HCT116 (cell line): ENCODE measurements around the gene CLIC3. TPM values are rescaled to one million over a fixed set of nuclear protein-coding genes. Genes with fewer than 3 reads are reported as not detected.

Source experiments
- ATAC-seq: fragments of 200-7000 bp; cut with Tn5 transposase; 2 replicates; pipeline ENCODE4 v1.9.1; 2020; ENCODE audit warnings: mild to moderate bottlenecking, moderate library complexity
- BruUV-seq: library from RNA; stranded (reverse); fragments of 400-500 nt; replicated peaks from 2 replicates; lab custom pipeline; 2021; lab: Mats Ljungman, UMichigan
- CTCF ChIA-PET: fragments of 300-600 bp; sonication (Branson Sonifier 250); formaldehyde crosslinking; loops from one replicate; lab custom pipeline; 2021; ENCODE audit warnings: antibody characterized with exemption; lab: Charles Lee
- POLR2A ChIA-PET: fragments of 300-600, 350-600 bp; sonication (Branson Sonifier 250); formaldehyde crosslinking; loops from one replicate; lab custom pipeline; 2021; ENCODE audit warnings: antibody characterized with exemption; lab: Charles Lee
- RAD21 ChIA-PET, 2 experiments: fragments of 300-600 bp; sonication (Branson Sonifier 250); formaldehyde crosslinking; loops; one replicate each; lab custom pipeline; 2023; ENCODE audit warnings: low total read pairs in 2 of 2; ENCODE audit not compliant: uncharacterized antibody in 2 of 2, unreplicated experiment in 2 of 2, low non-redundant PET in 1 of 2; lab: Charles Lee
- DNase-seq: peaks from one replicate; pipeline ENCODE4 v3.0.0-alpha.2; 2010; ENCODE audit warnings: low read depth, low spot score
- H2AFZ ChIP-seq: fragments of 200-600 bp; shearing (Covaris generic), sonication (generic); 2 replicates; pipeline ENCODE4 v1.6.1; 2017; ENCODE audit warnings: low read depth, mixed run types, mixed read lengths, antibody characterized with exemption, low read length; ENCODE audit not compliant: poor library complexity, severe bottlenecking
- H3K27ac ChIP-seq: 2 replicates; pipeline ENCODE4 v1.5.1; 2012; ENCODE audit warnings: low read depth, low read length
- H3K27me3 ChIP-seq: fragments of 200-600 bp; sonication (generic); 2 replicates; pipeline ENCODE4 v1.6.1; 2016; ENCODE audit warnings: mixed run types, low read length, mixed read lengths; ENCODE audit not compliant: insufficient read depth
- H3K36me3 ChIP-seq, 2 experiments: fragments of 200-500 bp in 1 of 2; fragments of 200-600 bp in 1 of 2; sonication (Bioruptor generic) in 1 of 2; sonication (generic) in 1 of 2; 2 replicates each; pipeline versions ENCODE4 v1.5.1 to v1.6.1; 2014 to 2016; ENCODE audit warnings: low read length in 2 of 2, inconsistent platforms in 1 of 2, mixed read lengths in 1 of 2, mixed run types in 1 of 2; ENCODE audit not compliant: insufficient read depth in 2 of 2, control insufficient read depth in 1 of 2
- H3K4me1 ChIP-seq, 2 experiments: fragments of 200-600 bp in 1 of 2; sonication (generic) in 1 of 2; 2 replicates each; pipeline versions ENCODE4 v1.5.1 to v1.6.1; 2012 to 2017; ENCODE audit warnings: low read length in 2 of 2, inconsistent platforms in 1 of 2, mild to moderate bottlenecking in 1 of 2, mixed read lengths in 1 of 2, mixed run types in 1 of 2, moderate library complexity in 1 of 2; ENCODE audit not compliant: insufficient read depth in 2 of 2, control insufficient read depth in 1 of 2
- H3K4me2 ChIP-seq: fragments of 200-600 bp; sonication (generic); 2 replicates; pipeline ENCODE4 v1.6.1; 2017; ENCODE audit warnings: mixed run types, low read length, mixed read lengths
- H3K4me3 ChIP-seq, 2 experiments: fragments of 200-600 bp in 1 of 2; sonication (generic) in 1 of 2; replicated peaks in 1 of 2; 2 replicates each; pipeline ENCODE4 v1.5.1; 2011 to 2016; ENCODE audit warnings: low read length in 2 of 2, control low read depth in 1 of 2, low read depth in 1 of 2, mild to moderate bottlenecking in 1 of 2, mixed read lengths in 1 of 2, mixed run types in 1 of 2
- H3K79me2 ChIP-seq: fragments of 200-600 bp; sonication (generic); 2 replicates; pipeline ENCODE4 v1.6.1; 2017; ENCODE audit warnings: mild to moderate bottlenecking, mixed run types, low read length, moderate library complexity, mixed read lengths; ENCODE audit not compliant: insufficient read depth
- H3K9ac ChIP-seq: fragments of 200-600 bp; sonication (generic); 2 replicates; pipeline ENCODE4 v1.6.1; 2016; ENCODE audit warnings: low read length, mixed read lengths
- H3K9me2 ChIP-seq: fragments of 200-600 bp; sonication (generic), shearing (Covaris generic); 2 replicates; pipeline ENCODE4 v1.6.1; 2017; ENCODE audit warnings: mixed run types, mild to moderate bottlenecking, moderate library complexity; ENCODE audit not compliant: insufficient read depth
- H3K9me3 ChIP-seq, 2 experiments: fragments of 200-500 bp in 1 of 2; fragments of 200-600 bp in 1 of 2; sonication (Bioruptor generic) in 1 of 2; sonication (generic) in 1 of 2; 2 replicates each; pipeline ENCODE4 v1.6.1; 2014 to 2017; ENCODE audit warnings: low read length in 2 of 2, mixed read lengths in 2 of 2, inconsistent platforms in 1 of 2, low read depth in 1 of 2, mild to moderate bottlenecking in 1 of 2, mixed run types in 1 of 2, moderate library complexity in 1 of 2; ENCODE audit not compliant: control insufficient read depth in 1 of 2, insufficient read depth in 1 of 2
- H4K20me1 ChIP-seq: fragments of 200-600 bp; sonication (generic), shearing (Covaris generic); 2 replicates; pipeline ENCODE4 v1.6.1; 2017; ENCODE audit warnings: mixed run types, mild to moderate bottlenecking, moderate library complexity; ENCODE audit not compliant: insufficient read depth
- CBX3 ChIP-seq: IDR thresholded peaks from 2 replicates; pipeline ENCODE4 v1.6.1; 2012; ENCODE audit warnings: low read depth
- CEBPB ChIP-seq: IDR thresholded peaks from 2 replicates; pipeline ENCODE4 v1.6.1; 2012; ENCODE audit warnings: low read depth
- ELF1 ChIP-seq: IDR thresholded peaks from 2 replicates; pipeline ENCODE4 v1.6.1; 2012; ENCODE audit warnings: low read depth, borderline replicate concordance
- EZH2 ChIP-seq: fragments of 200-600 bp; sonication (generic); IDR thresholded peaks from 2 replicates; pipeline ENCODE4 v1.6.1; 2017; ENCODE audit warnings: antibody characterized with exemption, mixed run types
- EZH2phosphoT487 ChIP-seq: fragments of 200-600 bp; IDR thresholded peaks from 2 replicates; pipeline ENCODE4 v1.6.1; 2018; ENCODE audit warnings: antibody characterized with exemption, borderline replicate concordance
- JUND ChIP-seq: IDR thresholded peaks from 2 replicates; pipeline ENCODE4 v1.6.1; 2012
- POLR2A ChIP-seq: IDR thresholded peaks from 2 replicates; pipeline ENCODE4 v1.7.0; 2011; ENCODE audit warnings: borderline replicate concordance; ENCODE audit not compliant: insufficient read depth, insufficient read length; ENCODE audit errors: extremely low read depth
- POLR2AphosphoS5 ChIP-seq: IDR thresholded peaks from 2 replicates; pipeline ENCODE4 v1.6.1; 2011; ENCODE audit warnings: mild to moderate bottlenecking, low read depth, low read length, moderate library complexity
- RAD21 ChIP-seq: IDR thresholded peaks from 2 replicates; pipeline ENCODE4 v1.6.1; 2012; ENCODE audit warnings: low read depth, mild to moderate bottlenecking
- SP1 ChIP-seq: IDR thresholded peaks from 2 replicates; pipeline ENCODE4 v1.6.1; 2012; ENCODE audit warnings: low read depth
- SRF ChIP-seq: IDR thresholded peaks from 2 replicates; pipeline ENCODE4 v1.6.1; 2012; ENCODE audit warnings: low read depth
- YY1 ChIP-seq: IDR thresholded peaks from 2 replicates; pipeline ENCODE4 v1.6.1; 2011; ENCODE audit warnings: low read length, low read depth, moderate library complexity, mild to moderate bottlenecking; ENCODE audit not compliant: insufficient replicate concordance; ENCODE audit errors: extremely low read depth
- ZFX ChIP-seq: fragments of 450-650 bp; IDR thresholded peaks from 2 replicates; pipeline ENCODE4 v1.6.1; 2017
- intact Hi-C: fragments of 100-400 bp; cut with micrococcal nuclease; formaldehyde crosslinking; loops from 2 replicates; pipeline ENCODE4 v1.10.0; 2022
- total RNA-seq: library from RNA; stranded (reverse); gene quantifications from one replicate; pipeline ENCODE4 v1.2.1, GENCODE V29; 2021; ENCODE audit not compliant: unreplicated experiment
- TF ChIP-seq, protein P1 (sequence below), 3 experiments: fragments of 200-600 bp in 1 of 3; sonication (generic) in 1 of 3; IDR thresholded peaks in 2 of 3; conservative IDR thresholded peaks in 1 of 3; 2 replicates each; pipeline ENCODE4 v1.5.1; 2012 to 2017; ENCODE audit warnings: low read depth in 2 of 3, low read length in 2 of 3, antibody characterized with exemption in 1 of 3, borderline replicate concordance in 1 of 3, control low read depth in 1 of 3, mild to moderate bottlenecking in 1 of 3, mixed read lengths in 1 of 3, mixed run types in 1 of 3, moderate library complexity in 1 of 3; ENCODE audit not compliant: insufficient read depth in 1 of 3
- TF ChIP-seq, protein P2 (sequence below): IDR thresholded peaks from 2 replicates; pipeline ENCODE4 v1.6.1; 2012

CLIC3 gene
- total RNA-seq, 1 experiment from 2014 or later = 8.4 TPM

DNA sequence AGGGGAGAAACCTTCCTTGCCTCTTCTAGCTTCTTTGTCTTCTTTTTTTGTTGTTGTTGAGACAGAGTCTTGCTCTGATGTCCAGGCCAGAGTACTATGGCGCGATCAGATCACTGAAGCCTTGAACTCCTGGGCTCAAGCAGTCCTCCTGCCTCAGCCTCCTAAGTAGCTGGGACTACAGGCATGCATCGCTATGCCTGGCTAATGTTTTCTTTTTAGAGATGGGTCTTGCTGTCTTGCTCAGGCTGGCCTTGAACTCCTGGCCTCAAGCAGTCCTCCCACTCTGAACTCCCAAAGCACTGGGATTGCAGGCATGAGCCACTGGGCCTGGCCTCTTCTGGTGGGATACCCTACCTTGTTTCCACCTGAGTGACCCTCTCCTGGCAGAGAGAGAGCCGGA lies 7.5 kb downstream of the CLIC3 start:
- POLR2A ChIA-PET = no interaction called here
- ATAC-seq = no peak
- DNase-seq = no peak
- RAD21 ChIA-PET = no interaction called here
- Histone ChIP-seq H3K27ac (no peak overlapping the region), H3K4me2 (no peak overlapping the region), H3K79me2 (peaks cover 15% of the 10 kb centered on the region), H3K4me1 (peaks cover 14 to 21% of the 10 kb centered on the region in 2 experiments; a peak in 3 of 4 replicates), H3K36me3 (peaks cover 0 to 7% of the 10 kb centered on the region in 2 experiments; a peak in 2 of 4 replicates), H4K20me1 (no peaks in the 10 kb centered on the region), H3K27me3 (no peaks in the 10 kb centered on the region), H3K9me2 (no peaks in the 10 kb centered on the region), H3K4me3 (no peak overlapping the region), H2AFZ (no peak overlapping the region), H3K9me3 (no peaks in the 10 kb centered on the region; a peak in 1 of 4 replicates), H3K9ac (no peak overlapping the region)
- intact Hi-C loops = no loop called here
- BruUV-seq = no TSS peak
- no peak for TF ChIP-seq POLR2AphosphoS5
- TF ChIP-seq YY1 = no peak
- TF ChIP-seq EZH2phosphoT487 = no peak
- TF ChIP-seq CBX3 = no peak
- no peak for TF ChIP-seq CEBPB
- no peak for TF ChIP-seq EZH2
- TF ChIP-seq SRF = no peak
- TF ChIP-seq, protein P1, sequence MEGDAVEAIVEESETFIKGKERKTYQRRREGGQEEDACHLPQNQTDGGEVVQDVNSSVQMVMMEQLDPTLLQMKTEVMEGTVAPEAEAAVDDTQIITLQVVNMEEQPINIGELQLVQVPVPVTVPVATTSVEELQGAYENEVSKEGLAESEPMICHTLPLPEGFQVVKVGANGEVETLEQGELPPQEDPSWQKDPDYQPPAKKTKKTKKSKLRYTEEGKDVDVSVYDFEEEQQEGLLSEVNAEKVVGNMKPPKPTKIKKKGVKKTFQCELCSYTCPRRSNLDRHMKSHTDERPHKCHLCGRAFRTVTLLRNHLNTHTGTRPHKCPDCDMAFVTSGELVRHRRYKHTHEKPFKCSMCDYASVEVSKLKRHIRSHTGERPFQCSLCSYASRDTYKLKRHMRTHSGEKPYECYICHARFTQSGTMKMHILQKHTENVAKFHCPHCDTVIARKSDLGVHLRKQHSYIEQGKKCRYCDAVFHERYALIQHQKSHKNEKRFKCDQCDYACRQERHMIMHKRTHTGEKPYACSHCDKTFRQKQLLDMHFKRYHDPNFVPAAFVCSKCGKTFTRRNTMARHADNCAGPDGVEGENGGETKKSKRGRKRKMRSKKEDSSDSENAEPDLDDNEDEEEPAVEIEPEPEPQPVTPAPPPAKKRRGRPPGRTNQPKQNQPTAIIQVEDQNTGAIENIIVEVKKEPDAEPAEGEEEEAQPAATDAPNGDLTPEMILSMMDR (IDR thresholded peaks at IDR 0.05 in 2 of 3, conservative IDR thresholded peaks at IDR 0.05 in 1 of 3; ENCODE audit: borderline replicate concordance in 1 of 3, insufficient read depth in 1 of 3, low read depth in 2 of 3, low read length in 2 of 3) = no peak
- TF ChIP-seq ZFX = no peak
- TF ChIP-seq JUND = no peak
- no peak for TF ChIP-seq RAD21
- TF ChIP-seq, protein P2, sequence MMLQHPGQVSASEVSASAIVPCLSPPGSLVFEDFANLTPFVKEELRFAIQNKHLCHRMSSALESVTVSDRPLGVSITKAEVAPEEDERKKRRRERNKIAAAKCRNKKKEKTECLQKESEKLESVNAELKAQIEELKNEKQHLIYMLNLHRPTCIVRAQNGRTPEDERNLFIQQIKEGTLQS = no peak
- TF ChIP-seq ELF1 = no peak
- no peak for TF ChIP-seq POLR2A
- no peak for TF ChIP-seq SP1
- CTCF ChIA-PET = interaction anchor here (1.0 kb wide), 1 partner anchor 41 kb away, joined by 3 read pairs; no protein-coding TSS in a partner anchor
